GM21619 (cell line): Measurements from ENCODE around the gene VAV3.

Experiments used
- ATAC-seq: cut with Tn5 transposase; IDR thresholded peaks from one replicate; pipeline ENCODE4 v1.9.1; 2021; ENCODE audit not compliant: unreplicated experiment

VAV3 gene

GRCh38 chr1:107972391-107973180, 7.6 kb upstream of the VAV3 start:
- ATAC-seq: no peak

GRCh38 chr1:107966550-107966949, 1.6 kb upstream of the VAV3 start:
- no peak for ATAC-seq

GRCh38 chr1:107964336-107965109, 457 bp downstream of the VAV3 start:
- no peak for ATAC-seq

- ATAC-seq: peak; percentile 77
Measured at GRCh38 chr1:107963601-107964335, 1.2 kb downstream of the VAV3 start.

GRCh38 chr1:107963008-107963407, 2.0 kb downstream of the VAV3 start:
- no peak for ATAC-seq

GRCh38 chr1:107954719-107955415, 10.1 kb downstream of the VAV3 start:
- no peak for ATAC-seq

- ATAC-seq: no peak
Measured at GRCh38 chr1:107954126-107954525, 10.9 kb downstream of the VAV3 start.

GRCh38 chr1:107953556-107953955, 11.4 kb downstream of the VAV3 start:
- no peak for ATAC-seq

- ATAC-seq: no peak
Measured at GRCh38 chr1:107952989-107953388, 12.0 kb downstream of the VAV3 start.

- ATAC-seq: no peak
Measured at GRCh38 chr1:107950464-107950863, 14.5 kb downstream of the VAV3 start.

- peak; percentile 92 for ATAC-seq
Measured at GRCh38 chr1:107949467-107950253, 15.3 kb downstream of the VAV3 start.

- ATAC-seq: no peak
Measured at GRCh38 chr1:107946794-107947193, 18.2 kb downstream of the VAV3 start.

GRCh38 chr1:107943694-107944093, 21.3 kb downstream of the VAV3 start:
- ATAC-seq: no peak

- ATAC-seq: no peak
Measured at GRCh38 chr1:107942814-107943213, 22.2 kb downstream of the VAV3 start.

GRCh38 chr1:107941531-107941930, 23.4 kb downstream of the VAV3 start:
- no peak for ATAC-seq

GRCh38 chr1:107941123-107941522, 23.9 kb downstream of the VAV3 start:
- no peak for ATAC-seq

- no peak for ATAC-seq
Measured at GRCh38 chr1:107940701-107941100, 24.3 kb downstream of the VAV3 start.

GRCh38 chr1:107940017-107940577, 24.9 kb downstream of the VAV3 start:
- ATAC-seq: no peak

GRCh38 chr1:107939256-107939655, 25.7 kb downstream of the VAV3 start:
- ATAC-seq: no peak
